Transverse colon (tissue), 4 donors: Measurements from ENCODE around the gene SNAI3.

Experiments
- EP300 ChIP-seq: sonication (generic); formaldehyde crosslinking; IDR thresholded peaks from one replicate; pipeline ENCODE4 v1.6.1; 2017; ENCODE audit warnings: antibody characterized with exemption, low read depth
- POLR2A ChIP-seq: fragments of 450-650 bp; IDR thresholded peaks from one replicate; pipeline ENCODE4 v1.6.1; 2016; ENCODE audit warnings: antibody characterized with exemption, mild to moderate bottlenecking, moderate library complexity
- POLR2AphosphoS5 ChIP-seq, 3 donors: sonication (generic); formaldehyde crosslinking; IDR thresholded peaks; one replicate each; pipeline ENCODE4 v1.6.1; 2016; ENCODE audit warnings: antibody characterized with exemption in 3 of 3
- TF ChIP-seq, protein P1 (sequence below), 5 experiments: fragments of 200-600 bp in 3 of 5; fragments of 450-650 bp in 2 of 5; sonication (generic) in 3 of 5; IDR thresholded peaks; 1 replicate in 2 of 5; 2 replicates in 3 of 5; pipeline ENCODE4 v1.5.1; 2016 to 2017; ENCODE audit warnings: antibody characterized with exemption in 5 of 5, inconsistent platforms in 3 of 5, mild to moderate bottlenecking in 2 of 5, moderate library complexity in 1 of 5

DNA sequence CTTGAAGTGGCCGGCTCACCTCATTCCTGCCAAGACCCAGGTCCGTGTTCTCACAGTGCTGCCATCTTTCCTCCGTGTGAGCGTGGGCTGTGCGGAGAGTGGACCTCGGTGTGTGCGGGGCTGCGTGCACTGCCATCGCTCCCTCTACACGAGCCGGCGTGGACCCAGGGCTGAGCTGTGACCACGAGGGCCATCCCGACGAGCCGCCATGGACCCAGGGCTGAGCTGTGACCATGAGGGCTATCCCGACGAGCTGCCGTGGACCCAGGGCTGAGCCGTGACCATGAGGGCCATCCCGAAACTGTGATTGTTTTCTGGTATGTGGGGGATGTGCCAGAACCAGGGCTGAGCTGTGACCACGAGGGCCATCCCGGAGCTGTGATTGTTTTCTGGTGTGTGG, 14.5 kb downstream of the SNAI3 start:
- TF ChIP-seq POLR2A (no peak), POLR2AphosphoS5 (IDR thresholded peaks at IDR 0.05) (no peak), EP300 (no peak)
- TF ChIP-seq, protein P1, sequence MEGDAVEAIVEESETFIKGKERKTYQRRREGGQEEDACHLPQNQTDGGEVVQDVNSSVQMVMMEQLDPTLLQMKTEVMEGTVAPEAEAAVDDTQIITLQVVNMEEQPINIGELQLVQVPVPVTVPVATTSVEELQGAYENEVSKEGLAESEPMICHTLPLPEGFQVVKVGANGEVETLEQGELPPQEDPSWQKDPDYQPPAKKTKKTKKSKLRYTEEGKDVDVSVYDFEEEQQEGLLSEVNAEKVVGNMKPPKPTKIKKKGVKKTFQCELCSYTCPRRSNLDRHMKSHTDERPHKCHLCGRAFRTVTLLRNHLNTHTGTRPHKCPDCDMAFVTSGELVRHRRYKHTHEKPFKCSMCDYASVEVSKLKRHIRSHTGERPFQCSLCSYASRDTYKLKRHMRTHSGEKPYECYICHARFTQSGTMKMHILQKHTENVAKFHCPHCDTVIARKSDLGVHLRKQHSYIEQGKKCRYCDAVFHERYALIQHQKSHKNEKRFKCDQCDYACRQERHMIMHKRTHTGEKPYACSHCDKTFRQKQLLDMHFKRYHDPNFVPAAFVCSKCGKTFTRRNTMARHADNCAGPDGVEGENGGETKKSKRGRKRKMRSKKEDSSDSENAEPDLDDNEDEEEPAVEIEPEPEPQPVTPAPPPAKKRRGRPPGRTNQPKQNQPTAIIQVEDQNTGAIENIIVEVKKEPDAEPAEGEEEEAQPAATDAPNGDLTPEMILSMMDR (IDR thresholded peaks at IDR 0.05), result no peak
